Measurements from ENCODE around the gene DYSF. TPM values are rescaled to one million over a fixed set of nuclear protein-coding genes. Genes with fewer than 3 reads are reported as not detected.

Gene DYSF
- total RNA-seq, 1 experiment from 2014 or later, result 5.5 TPM

- H3K27ac ChIP-seq (ENCODE audit: insufficient read length, low read depth, low read length), result no peak overlapping the region
- H2BK20ac ChIP-seq (ENCODE audit: low read depth, low read length, poor library complexity, severe bottlenecking), result no peak overlapping the region
- no peak overlapping the region for H3K18ac ChIP-seq (ENCODE audit: insufficient read length, low read depth, low read length)
- no peaks in the 10 kb centered on the region for H3K79me2 ChIP-seq (ENCODE audit: insufficient read depth, low read length)
- H3K4ac ChIP-seq (ENCODE audit: low read depth, low read length), result no peak overlapping the region
- Mint-ChIP-seq H3K27me3 (ENCODE audit: low read depth) (peaks cover 3% of the 10 kb centered on the region), H3K27ac (no peak overlapping the region), H3K36me3 (ENCODE audit: insufficient read depth in 1 of 3, low read depth in 3 of 3) (peaks cover 0 to 2% (median 0%) of the 10 kb centered on the region in 3 experiments; a peak in 2 of 7 replicates), H3K9me3 (no peaks in the 10 kb centered on the region; a peak in 1 of 5 replicates), H3K4me3 (no peak overlapping the region), H3K4me1 (peaks cover 15 to 30% of the 10 kb centered on the region in 2 experiments)
- no peak overlapping the region for H4K91ac ChIP-seq (ENCODE audit: insufficient read length, low read depth, low read length)
- no peak overlapping the region for H4K5ac ChIP-seq (ENCODE audit: insufficient read length, low read depth, low read length)
- TF ChIP-seq CTCF (conservative IDR thresholded peaks at IDR 0.05), result no peak
- H3K79me1 ChIP-seq (ENCODE audit: insufficient read depth, low read depth, low read length, poor library complexity, severe bottlenecking), result no peaks in the 10 kb centered on the region
- H3K23ac ChIP-seq (ENCODE audit: insufficient read length, low read depth, low read length), result no peak overlapping the region
- no peak overlapping the region for H2AK5ac ChIP-seq (ENCODE audit: insufficient read length, low read length)
- H3K9ac ChIP-seq (ENCODE audit: extremely low read depth, insufficient read length, low read length), result no peak overlapping the region
- no peak overlapping the region for H3K56ac ChIP-seq (ENCODE audit: insufficient read length, low read depth, low read length)
- H3T11ph ChIP-seq (ENCODE audit: low read length), result no peak overlapping the region
- WGBS (ENCODE audit: extremely low coverage, insufficient read length, low lambda C conversion rate), result no CpG with 5 or more reads among the region's 2 CpGs
- no peaks in the 10 kb centered on the region for H3K27me3 ChIP-seq (ENCODE audit: insufficient read depth, low read length)
- no peak overlapping the region for H2BK5ac ChIP-seq (ENCODE audit: insufficient read length, low read length)
- H2BK120ac ChIP-seq (ENCODE audit: low read depth, low read length, poor library complexity, severe bottlenecking), result no peak overlapping the region
- no peak for DNase-seq
- H4K8ac ChIP-seq (replicated peaks; ENCODE audit: insufficient read length, low read depth, low read length), result no peak overlapping the region
- H3K14ac ChIP-seq (ENCODE audit: insufficient read depth, low read length), result no peak overlapping the region
- H3K4me2 ChIP-seq (ENCODE audit: insufficient read depth, insufficient read length, low read length), result no peak overlapping the region
- H3K23me2 ChIP-seq (ENCODE audit: insufficient read length, low read depth, low read length, poor library complexity, severe bottlenecking), result no peaks in the 10 kb centered on the region
- no peak overlapping the region for H2BK12ac ChIP-seq (ENCODE audit: insufficient read length, low read depth, low read length)
- no peak overlapping the region for H2AFZ ChIP-seq (ENCODE audit: low read length)
- no peaks in the 10 kb centered on the region for H3K9me3 ChIP-seq (ENCODE audit: control insufficient read depth, low read depth, low read length)
- peaks cover 2% of the 10 kb centered on the region; the same call in 1 of the 2 replicates for H3K4me1 ChIP-seq (ENCODE audit: insufficient read depth, low read length)
- no peaks in the 10 kb centered on the region for H4K20me1 ChIP-seq (ENCODE audit: control insufficient read depth, insufficient read depth, insufficient read length)
- no peak overlapping the region for H2BK15ac ChIP-seq (ENCODE audit: low read depth, low read length)
Observed at GRCh38 chr2:71484354-71484753, 31.0 kb downstream of the DYSF start.

Data from H9 (cell line).